DOHH2 (cell line): ENCODE data around the gene FBXL14.

Experiments
- H3F3A ChIP-seq: fragments of 200-600 bp; sonication (generic), shearing (Covaris generic); 2 replicates; pipeline ENCODE4 v1.6.0; 2016; ENCODE audit warnings: antibody characterized with exemption, mild to moderate bottlenecking; ENCODE audit not compliant: control insufficient read depth, insufficient read depth
- H3K27ac ChIP-seq: fragments of 200-600 bp; sonication (generic); 2 replicates; pipeline ENCODE4 v1.5.1; 2014; ENCODE audit warnings: low read depth, mild to moderate bottlenecking, low read length, moderate library complexity
- H3K27me3 ChIP-seq: fragments of 200-600 bp; sonication (generic); 2 replicates; pipeline ENCODE4 v1.6.1; 2014; ENCODE audit warnings: mild to moderate bottlenecking, low read length, mixed read lengths; ENCODE audit not compliant: control insufficient read depth
- H3K36me3 ChIP-seq: fragments of 200-600 bp; sonication (generic); 2 replicates; pipeline ENCODE4 v1.6.1; 2014; ENCODE audit warnings: mild to moderate bottlenecking, low read length, moderate library complexity, mixed read lengths; ENCODE audit not compliant: control insufficient read depth
- H3K4me1 ChIP-seq: fragments of 200-600 bp; sonication (generic); 2 replicates; pipeline ENCODE4 v1.6.1; 2014; ENCODE audit warnings: mild to moderate bottlenecking, low read length, mixed read lengths; ENCODE audit not compliant: control insufficient read depth
- H3K4me2 ChIP-seq: fragments of 200-600 bp; sonication (generic); 2 replicates; pipeline ENCODE4 v1.6.0; 2014; ENCODE audit warnings: mild to moderate bottlenecking, low read length, moderate library complexity
- H3K4me3 ChIP-seq: fragments of 200-600 bp; sonication (generic); 2 replicates; pipeline ENCODE4 v1.5.1; 2014; ENCODE audit warnings: mild to moderate bottlenecking, low read length, mixed read lengths
- H3K79me2 ChIP-seq: fragments of 200-600 bp; sonication (generic); 2 replicates; pipeline ENCODE4 v1.6.1; 2014; ENCODE audit warnings: mild to moderate bottlenecking, low read length, mixed read lengths; ENCODE audit not compliant: control insufficient read depth
- H3K9me2 ChIP-seq: fragments of 200-600 bp; sonication (generic); replicated peaks from 2 replicates; pipeline ENCODE4 v1.6.1; 2014; ENCODE audit warnings: mild to moderate bottlenecking, low read length, mixed read lengths; ENCODE audit not compliant: control insufficient read depth
- H3K9me3 ChIP-seq: fragments of 200-600 bp; sonication (generic); 2 replicates; pipeline ENCODE4 v1.6.1; 2014; ENCODE audit warnings: antibody characterized with exemption, low read length, mixed read lengths; ENCODE audit not compliant: control insufficient read depth, insufficient read depth
- H4K20me1 ChIP-seq: fragments of 200-600 bp; sonication (generic); 2 replicates; pipeline ENCODE4 v1.6.0; 2014; ENCODE audit warnings: low read depth, mild to moderate bottlenecking, antibody characterized with exemption, low read length, moderate library complexity; ENCODE audit not compliant: control insufficient read depth, insufficient read depth
- CTCF ChIP-seq: fragments of 200-600 bp; sonication (generic); IDR thresholded peaks from one replicate; pipeline ENCODE4 v1.5.1; 2014; ENCODE audit warnings: antibody characterized with exemption, mild to moderate bottlenecking, low read depth, low read length; ENCODE audit not compliant: poor library complexity, severe bottlenecking
- EZH2phosphoT487 ChIP-seq: fragments of 200-600 bp; sonication (generic); IDR thresholded peaks from 2 replicates; pipeline ENCODE4 v1.6.1; 2017; ENCODE audit warnings: borderline replicate concordance, mild to moderate bottlenecking, antibody characterized with exemption, low read length, moderate library complexity, mixed read lengths

FBXL14 gene

GRCh38 chr12:1529228-1529861 lies 65.0 kb downstream of the FBXL14 start:
- H3K9me2 ChIP-seq: no peaks in the 10 kb centered on the region
- H3K27ac ChIP-seq: no peak overlapping the region
- TF ChIP-seq CTCF (no peak), EZH2phosphoT487 (no peak)
- H3K4me2 ChIP-seq: peak overlapping the region; percentile 45
- H3K4me1 ChIP-seq: peaks cover 41% of the 10 kb centered on the region
- H3K4me3 ChIP-seq: peak overlapping the region; percentile 31; the same call in 1 of the 2 replicates
- H4K20me1 ChIP-seq: no peaks in the 10 kb centered on the region; the same call in 1 of the 2 replicates
- peaks cover 6% of the 10 kb centered on the region for H3F3A ChIP-seq
- no peaks in the 10 kb centered on the region for H3K36me3 ChIP-seq
- no peaks in the 10 kb centered on the region for H3K9me3 ChIP-seq
- no peaks in the 10 kb centered on the region for H3K79me2 ChIP-seq
- peaks cover 66% of the 10 kb centered on the region for H3K27me3 ChIP-seq

- no peaks in the 10 kb centered on the region for H3K36me3 ChIP-seq
- peaks cover 6% of the 10 kb centered on the region for H3F3A ChIP-seq
- peaks cover 37% of the 10 kb centered on the region for H3K4me1 ChIP-seq
- no peak overlapping the region for H3K4me3 ChIP-seq
- no peaks in the 10 kb centered on the region for H3K9me2 ChIP-seq
- H3K79me2 ChIP-seq: no peaks in the 10 kb centered on the region
- no peaks in the 10 kb centered on the region; the same call in 1 of the 2 replicates for H4K20me1 ChIP-seq
- no peaks in the 10 kb centered on the region for H3K9me3 ChIP-seq
- no peak overlapping the region for H3K27ac ChIP-seq
- H3K27me3 ChIP-seq: peaks cover 63% of the 10 kb centered on the region
- H3K4me2 ChIP-seq: no peak overlapping the region
- TF ChIP-seq EZH2phosphoT487: no peak
- no peak for TF ChIP-seq CTCF
Observed at GRCh38 chr12:1528791-1529190, 65.6 kb downstream of the FBXL14 start.

- Histone ChIP-seq H3K4me1 (peaks cover 27% of the 10 kb centered on the region), H3K79me2 (no peaks in the 10 kb centered on the region), H3K36me3 (no peaks in the 10 kb centered on the region), H3K27ac (no peak overlapping the region), H3K4me3 (no peak overlapping the region), H3K9me3 (no peaks in the 10 kb centered on the region), H3F3A (peaks cover 4% of the 10 kb centered on the region), H4K20me1 (no peaks in the 10 kb centered on the region; the same call in 1 of the 2 replicates), H3K4me2 (no peak overlapping the region), H3K27me3 (peaks cover 53% of the 10 kb centered on the region), H3K9me2 (no peaks in the 10 kb centered on the region)
- TF ChIP-seq EZH2phosphoT487 (no peak), CTCF (no peak)
Observed at GRCh38 chr12:1527789-1528188, 66.6 kb downstream of the FBXL14 start.
